T-helper 2 cell treated with Interferon-gamma antibody and Interleukin-4, amounts not matched to agents 5 μg/mL and 100 μg/mL, for 36 hours (primary cell): ENCODE data around the gene IQCK.

Source experiments
- DNase-seq: peaks from one replicate; pipeline ENCODE4 v3.0.0; 2021; ENCODE audit warnings: low spot score
- H3K27ac Mint-ChIP-seq: one replicate; pipeline ENCODE4 v1.8.0; 2021; ENCODE audit warnings: mild to moderate bottlenecking, mixed read lengths
- H3K27me3 Mint-ChIP-seq: one replicate; pipeline ENCODE4 v1.8.0; 2021; ENCODE audit warnings: low read depth, mixed read lengths
- H3K36me3 Mint-ChIP-seq: one replicate; pipeline ENCODE4 v1.8.0; 2021; ENCODE audit warnings: low read depth, mixed read lengths
- H3K4me1 Mint-ChIP-seq: one replicate; pipeline ENCODE4 v1.8.0; 2021; ENCODE audit warnings: low read depth, mixed read lengths
- H3K4me3 Mint-ChIP-seq: one replicate; pipeline ENCODE4 v1.8.0; 2022; ENCODE audit warnings: mild to moderate bottlenecking, moderate library complexity, mixed read lengths
- H3K9me3 Mint-ChIP-seq: one replicate; pipeline ENCODE4 v1.8.0; 2021; ENCODE audit warnings: mixed read lengths

Gene IQCK

DNA sequence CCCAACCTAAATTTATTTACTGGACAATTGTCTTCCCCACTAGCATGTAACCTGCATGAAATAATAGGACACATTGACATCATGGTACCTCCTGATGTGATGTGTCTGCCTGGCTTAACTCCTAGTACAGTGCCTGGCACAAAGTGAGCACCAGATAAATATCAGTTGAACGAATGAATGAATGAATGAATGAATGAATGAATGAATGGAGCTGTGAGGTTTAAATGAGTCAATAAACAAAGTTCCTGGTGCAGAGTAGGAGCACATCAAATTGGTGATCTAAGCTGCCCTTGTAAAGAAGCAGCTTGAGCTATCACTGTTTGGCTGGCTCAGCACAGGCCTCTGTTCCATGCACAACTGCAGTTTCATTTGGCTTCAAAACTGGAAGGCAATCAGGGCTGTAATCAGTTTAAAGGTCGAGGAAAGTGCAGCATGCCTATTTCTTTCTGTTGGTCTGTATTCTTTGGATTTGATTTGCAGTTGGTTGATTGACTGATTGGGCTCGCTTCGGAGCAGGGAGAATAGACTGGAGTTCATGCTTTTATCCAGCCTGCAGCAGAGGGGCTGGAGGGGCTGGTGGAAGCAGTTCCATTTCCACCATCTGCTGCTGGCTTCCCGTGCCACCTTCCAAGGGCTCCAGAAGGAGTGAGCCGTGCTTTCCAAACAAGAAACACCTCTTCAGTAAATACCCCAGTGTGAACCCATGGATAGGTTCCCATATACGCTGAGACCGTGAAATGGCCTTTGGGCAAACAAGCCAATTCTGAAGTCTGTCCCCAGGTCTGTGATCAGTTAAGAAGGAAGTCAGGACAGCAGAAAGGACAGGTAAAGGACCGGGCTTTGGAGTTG is 112.0 kb downstream of the IQCK start:
- Mint-ChIP-seq H3K4me3 (no peak overlapping the region), H3K4me1 (no peaks in the 10 kb centered on the region), H3K36me3 (no peaks in the 10 kb centered on the region), H3K9me3 (no peaks in the 10 kb centered on the region), H3K27me3 (no peaks in the 10 kb centered on the region), H3K27ac (no peak overlapping the region)
- no peak for DNase-seq

DNA sequence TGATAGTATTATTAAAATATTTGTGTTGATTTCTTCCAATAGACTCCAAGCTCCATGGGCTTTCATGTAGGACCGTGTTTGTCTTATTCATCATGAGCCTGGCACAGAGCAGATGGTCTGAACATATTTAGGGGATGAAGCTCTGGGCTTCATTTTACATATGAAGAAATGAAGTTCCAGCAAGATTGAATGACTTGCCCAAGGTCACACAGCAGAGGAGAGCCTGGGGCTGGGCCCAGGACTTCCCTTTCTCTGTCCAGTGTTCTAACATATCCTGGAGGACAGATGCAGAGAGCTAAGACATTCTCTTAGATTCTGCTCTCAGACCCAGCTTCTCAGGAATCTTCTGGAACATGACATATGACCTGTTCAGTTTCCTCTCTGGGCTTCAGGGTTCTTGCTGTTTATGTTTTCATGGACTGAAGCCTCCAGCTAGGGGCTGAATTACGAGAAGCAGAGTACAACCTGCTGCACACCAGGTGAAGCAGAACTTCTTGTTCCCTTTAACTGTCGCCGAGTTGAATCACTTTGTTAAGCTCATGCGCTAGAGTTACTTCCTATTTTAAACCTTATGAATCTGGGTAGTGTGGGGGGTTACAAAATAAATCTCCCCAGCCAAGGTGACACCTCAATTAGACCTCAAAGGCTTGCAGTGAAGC is 113.0 kb downstream of the IQCK start:
- Mint-ChIP-seq H3K36me3 (no peaks in the 10 kb centered on the region), H3K27me3 (no peaks in the 10 kb centered on the region), H3K27ac (no peak overlapping the region)

DNA sequence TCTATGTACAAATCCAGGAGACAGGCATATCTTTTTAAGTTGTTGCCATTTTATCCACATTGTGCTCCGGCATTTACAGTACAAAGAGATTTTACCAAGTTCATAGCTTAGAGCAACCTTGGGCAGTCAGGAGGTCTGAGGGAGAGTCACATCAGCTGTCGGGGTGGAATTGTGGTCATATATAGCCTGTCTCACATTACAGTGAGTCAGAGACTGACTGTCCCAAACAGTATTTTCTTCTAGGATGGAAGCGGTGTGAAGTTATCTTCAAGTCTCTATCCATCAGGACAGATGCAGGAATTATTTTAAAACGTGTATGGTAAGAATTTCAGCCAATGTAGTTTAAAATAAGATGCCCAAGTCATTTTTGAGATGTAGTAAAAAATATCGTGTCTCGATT is 113.6 kb downstream of the IQCK start:
- no peak for DNase-seq
- H3K27me3 Mint-ChIP-seq: no peaks in the 10 kb centered on the region
- H3K36me3 Mint-ChIP-seq: no peaks in the 10 kb centered on the region
- H3K4me3 Mint-ChIP-seq: no peak overlapping the region
- H3K9me3 Mint-ChIP-seq: no peaks in the 10 kb centered on the region
- no peaks in the 10 kb centered on the region for H3K4me1 Mint-ChIP-seq
- no peak overlapping the region for H3K27ac Mint-ChIP-seq

More for the DNA sequence above, 113.0 kb downstream of the IQCK start:
- H3K4me1 Mint-ChIP-seq: no peaks in the 10 kb centered on the region
- DNase-seq: no peak
- H3K9me3 Mint-ChIP-seq: no peaks in the 10 kb centered on the region
- no peak overlapping the region for H3K4me3 Mint-ChIP-seq

DNA sequence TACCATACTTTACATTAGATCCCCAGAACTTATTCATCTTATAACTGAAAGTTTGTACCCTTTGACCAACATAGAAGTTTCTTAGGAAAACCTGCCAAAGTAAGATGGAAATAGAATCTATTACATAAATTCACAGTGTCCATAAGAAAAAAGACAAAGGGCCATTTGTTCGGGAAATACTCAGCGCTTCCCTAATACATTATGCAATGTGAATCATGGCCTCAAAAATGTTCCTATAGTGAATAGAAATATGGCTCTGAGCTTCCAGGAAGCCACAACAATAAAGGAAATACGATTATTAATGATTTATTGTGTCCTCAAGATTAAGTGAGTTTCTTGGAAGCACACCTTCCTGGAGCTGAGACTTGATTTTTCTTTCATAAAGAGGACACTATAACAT is 115.1 kb downstream of the IQCK start:
- H3K4me3 Mint-ChIP-seq: no peak overlapping the region
- no peaks in the 10 kb centered on the region for H3K36me3 Mint-ChIP-seq
- H3K4me1 Mint-ChIP-seq: no peaks in the 10 kb centered on the region
- H3K27me3 Mint-ChIP-seq: no peaks in the 10 kb centered on the region
- no peak for DNase-seq
- H3K9me3 Mint-ChIP-seq: no peaks in the 10 kb centered on the region
- no peak overlapping the region for H3K27ac Mint-ChIP-seq

DNA sequence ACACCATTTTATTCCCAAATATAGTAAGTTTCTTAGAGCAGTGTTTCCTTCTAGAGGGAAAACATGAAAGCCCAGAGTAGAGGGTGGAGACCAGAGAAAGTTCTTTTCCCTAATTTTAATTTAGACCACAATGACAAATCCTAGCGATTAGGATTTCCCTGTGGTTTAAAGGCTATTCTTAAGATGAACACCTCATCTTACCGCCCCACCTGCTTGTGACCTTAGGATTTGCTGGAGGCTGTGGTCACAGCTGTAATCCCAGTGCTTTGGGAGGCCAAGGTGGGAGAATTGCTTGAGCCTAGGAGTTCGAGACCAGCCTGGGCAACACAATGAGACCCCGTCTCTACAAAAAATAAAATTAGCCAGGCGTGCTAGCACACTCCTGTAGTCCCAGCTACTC is 115.5 kb downstream of the IQCK start:
- Mint-ChIP-seq H3K36me3 (no peaks in the 10 kb centered on the region), H3K4me3 (no peak overlapping the region), H3K27me3 (no peaks in the 10 kb centered on the region), H3K4me1 (no peaks in the 10 kb centered on the region), H3K27ac (no peak overlapping the region), H3K9me3 (no peaks in the 10 kb centered on the region)
- no peak for DNase-seq

DNA sequence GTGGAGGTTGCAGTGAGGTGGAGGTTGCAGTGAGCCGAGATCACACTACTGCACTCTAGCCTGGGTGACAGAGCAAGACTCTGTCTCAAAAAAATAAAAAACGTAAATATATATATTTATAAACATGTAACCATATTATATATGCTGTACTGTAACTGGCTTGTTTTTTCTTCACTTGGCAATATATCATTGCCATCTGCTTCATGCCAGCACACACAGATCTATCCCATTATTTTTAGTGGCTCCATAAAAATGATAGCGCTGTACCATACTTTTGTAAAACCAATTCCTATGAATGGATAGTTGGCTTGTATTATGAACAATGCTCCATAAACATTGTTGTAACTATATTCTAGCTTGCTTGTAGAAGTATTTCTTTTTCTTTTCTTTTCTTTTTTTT is 117.1 kb downstream of the IQCK start:
- Mint-ChIP-seq H3K4me3 (no peak overlapping the region), H3K36me3 (no peaks in the 10 kb centered on the region), H3K27me3 (no peaks in the 10 kb centered on the region), H3K9me3 (no peaks in the 10 kb centered on the region), H3K27ac (no peak overlapping the region), H3K4me1 (no peaks in the 10 kb centered on the region)
- no peak for DNase-seq

DNA sequence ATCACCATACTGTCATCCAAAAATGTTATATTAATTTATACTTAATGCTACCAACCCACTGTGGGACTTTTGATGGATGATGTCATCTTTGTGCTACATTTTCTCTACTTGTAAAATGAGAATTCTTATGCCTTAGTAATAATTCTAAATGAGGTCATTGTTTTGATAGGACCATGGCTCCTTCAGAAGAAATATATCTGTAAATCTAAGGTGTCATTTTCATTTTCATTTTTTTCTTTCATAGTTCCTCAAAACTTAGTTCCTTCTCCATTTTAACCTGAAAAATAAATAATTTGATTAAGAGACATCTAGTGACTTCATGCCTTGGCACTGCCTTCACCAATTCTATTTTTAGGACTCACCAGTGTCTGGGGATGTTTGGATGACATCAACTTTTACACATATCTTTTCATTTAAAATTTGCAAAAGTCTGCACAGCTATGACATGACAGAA is 117.9 kb downstream of the IQCK start:
- Mint-ChIP-seq H3K4me3 (no peak overlapping the region), H3K27me3 (no peaks in the 10 kb centered on the region), H3K27ac (no peak overlapping the region), H3K9me3 (no peaks in the 10 kb centered on the region), H3K36me3 (no peaks in the 10 kb centered on the region), H3K4me1 (no peaks in the 10 kb centered on the region)
- DNase-seq: no peak

DNA sequence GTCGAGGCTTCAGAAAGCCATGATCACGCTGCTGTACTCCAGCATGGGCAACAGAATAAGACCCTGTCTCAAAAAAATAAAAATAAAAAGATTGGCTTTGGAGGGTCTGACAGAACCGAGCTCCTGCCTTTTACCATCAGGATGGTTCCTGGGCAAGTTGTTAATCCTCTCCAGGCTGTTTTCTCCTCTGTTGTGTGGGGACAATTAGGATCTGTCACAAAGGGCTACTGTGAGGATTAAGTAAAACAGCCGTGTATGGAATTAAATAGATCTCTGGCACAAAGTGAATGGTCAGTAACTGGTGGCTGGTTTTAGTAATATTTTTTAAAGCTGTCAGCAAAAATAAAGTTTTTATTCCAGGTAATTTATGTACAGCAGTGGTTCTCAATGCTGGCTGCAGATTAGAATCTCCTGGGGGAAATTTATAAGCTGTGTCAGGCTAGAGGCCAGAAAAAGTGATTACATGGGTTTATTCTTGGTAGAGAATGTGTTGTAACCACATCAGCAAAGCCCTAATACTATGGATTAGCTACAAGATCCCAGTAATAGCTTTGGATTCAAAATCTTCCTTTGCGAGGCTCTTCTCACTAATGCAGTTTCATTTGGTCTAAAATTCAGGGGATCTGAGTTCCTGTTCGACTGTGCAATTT is 119.4 kb downstream of the IQCK start:
- no peaks in the 10 kb centered on the region for H3K36me3 Mint-ChIP-seq

DNA sequence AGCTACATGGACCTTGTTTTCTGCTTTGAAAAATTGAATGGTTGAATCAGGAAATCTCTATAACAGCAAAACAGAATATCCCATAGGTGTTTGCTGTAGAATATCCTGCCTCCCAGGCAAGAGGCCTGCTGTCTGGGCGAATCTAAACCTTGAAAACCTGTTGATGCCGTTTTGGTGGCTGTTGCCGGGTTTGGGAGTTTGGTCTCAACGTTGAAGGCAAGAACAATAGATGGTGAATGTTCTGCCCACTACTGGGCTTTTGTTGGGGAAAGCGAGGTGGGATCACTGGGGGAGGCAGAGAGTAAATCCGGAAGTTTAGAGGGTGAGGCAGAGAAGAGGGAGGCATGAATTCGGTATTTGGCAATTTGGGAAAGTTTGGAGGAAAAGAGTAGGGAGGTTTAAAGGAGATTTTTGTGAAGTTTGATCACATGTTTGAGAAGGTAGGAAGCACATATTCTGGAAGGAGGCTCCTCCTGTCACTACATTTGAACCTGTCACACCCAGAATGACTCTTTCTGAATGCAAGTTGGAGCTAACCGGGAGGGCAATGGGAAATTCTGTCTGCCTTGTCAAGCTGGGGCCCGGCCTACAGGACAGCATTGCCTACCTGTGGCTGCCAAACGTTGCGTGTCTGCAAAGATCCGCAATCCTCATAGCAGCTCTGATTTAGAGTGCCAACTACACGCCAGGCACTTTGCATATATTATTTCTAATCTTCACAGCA is 120.1 kb downstream of the IQCK start:
- Mint-ChIP-seq H3K27me3 (peaks cover 1% of the 10 kb centered on the region), H3K27ac (no peak overlapping the region), H3K9me3 (no peaks in the 10 kb centered on the region), H3K4me3 (no peak overlapping the region), H3K4me1 (no peaks in the 10 kb centered on the region), H3K36me3 (no peaks in the 10 kb centered on the region)
- no peak for DNase-seq

More for the DNA sequence above, 119.4 kb downstream of the IQCK start:
- Mint-ChIP-seq H3K27ac (no peak overlapping the region), H3K4me3 (no peak overlapping the region), H3K4me1 (no peaks in the 10 kb centered on the region), H3K9me3 (no peaks in the 10 kb centered on the region), H3K27me3 (no peaks in the 10 kb centered on the region)
- no peak for DNase-seq

DNA sequence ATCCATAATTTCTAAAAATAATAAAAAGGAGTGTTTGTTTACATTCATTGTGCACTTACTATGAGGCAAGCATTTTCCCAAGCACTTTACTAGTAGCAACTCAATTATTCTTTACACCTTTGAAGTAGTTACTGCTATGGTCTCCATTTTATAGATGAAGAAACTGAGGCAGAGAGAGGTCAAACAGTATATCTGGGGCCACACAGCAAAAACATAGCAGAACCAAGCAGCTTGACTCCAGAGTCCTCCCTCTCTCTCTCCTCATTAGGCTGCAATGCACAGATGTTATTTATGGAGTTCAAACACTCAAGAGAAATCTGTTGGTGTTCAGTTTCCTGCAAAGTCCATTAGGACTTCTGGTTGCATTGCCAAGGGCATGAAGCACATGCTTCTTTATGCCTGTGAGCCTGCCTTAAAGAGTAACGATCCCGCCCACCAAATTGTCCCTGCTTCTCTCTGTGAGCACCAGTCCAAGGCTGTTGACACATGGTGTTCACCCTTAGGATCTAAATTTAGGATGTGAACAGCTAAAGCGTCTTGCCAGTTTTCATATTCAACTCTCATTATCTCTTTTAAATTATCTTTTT is 122.5 kb downstream of the IQCK start:
- H3K27ac Mint-ChIP-seq: no peak overlapping the region
- H3K4me3 Mint-ChIP-seq: no peak overlapping the region
- no peaks in the 10 kb centered on the region for H3K36me3 Mint-ChIP-seq
- no peaks in the 10 kb centered on the region for H3K9me3 Mint-ChIP-seq
- DNase-seq: no peak
- no peaks in the 10 kb centered on the region for H3K4me1 Mint-ChIP-seq
- peaks cover 3% of the 10 kb centered on the region for H3K27me3 Mint-ChIP-seq

DNA sequence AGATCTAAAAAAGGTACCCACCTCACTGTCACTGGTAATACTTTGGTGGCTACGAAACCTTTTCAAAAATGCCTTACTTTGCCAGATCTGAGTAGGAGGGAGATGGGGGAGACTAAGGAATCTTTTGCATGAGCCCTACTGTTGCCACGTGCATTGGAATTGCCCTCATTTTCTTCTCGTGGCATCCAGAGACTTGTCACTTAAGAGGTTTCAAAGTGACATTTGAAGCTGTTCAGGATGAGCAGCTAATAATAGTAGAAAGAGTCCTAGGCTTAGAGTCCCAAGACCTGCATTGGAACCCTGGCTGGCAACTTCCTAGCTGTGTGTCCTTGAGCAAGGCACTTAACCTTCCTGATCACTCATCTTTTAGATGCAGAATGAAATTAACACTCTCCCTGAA is 123.1 kb downstream of the IQCK start:
- no peak for DNase-seq
- no peaks in the 10 kb centered on the region for H3K4me1 Mint-ChIP-seq
- H3K4me3 Mint-ChIP-seq: no peak overlapping the region
- H3K27ac Mint-ChIP-seq: no peak overlapping the region
- H3K9me3 Mint-ChIP-seq: no peaks in the 10 kb centered on the region
- no peaks in the 10 kb centered on the region for H3K36me3 Mint-ChIP-seq
- H3K27me3 Mint-ChIP-seq: peaks cover 3% of the 10 kb centered on the region

DNA sequence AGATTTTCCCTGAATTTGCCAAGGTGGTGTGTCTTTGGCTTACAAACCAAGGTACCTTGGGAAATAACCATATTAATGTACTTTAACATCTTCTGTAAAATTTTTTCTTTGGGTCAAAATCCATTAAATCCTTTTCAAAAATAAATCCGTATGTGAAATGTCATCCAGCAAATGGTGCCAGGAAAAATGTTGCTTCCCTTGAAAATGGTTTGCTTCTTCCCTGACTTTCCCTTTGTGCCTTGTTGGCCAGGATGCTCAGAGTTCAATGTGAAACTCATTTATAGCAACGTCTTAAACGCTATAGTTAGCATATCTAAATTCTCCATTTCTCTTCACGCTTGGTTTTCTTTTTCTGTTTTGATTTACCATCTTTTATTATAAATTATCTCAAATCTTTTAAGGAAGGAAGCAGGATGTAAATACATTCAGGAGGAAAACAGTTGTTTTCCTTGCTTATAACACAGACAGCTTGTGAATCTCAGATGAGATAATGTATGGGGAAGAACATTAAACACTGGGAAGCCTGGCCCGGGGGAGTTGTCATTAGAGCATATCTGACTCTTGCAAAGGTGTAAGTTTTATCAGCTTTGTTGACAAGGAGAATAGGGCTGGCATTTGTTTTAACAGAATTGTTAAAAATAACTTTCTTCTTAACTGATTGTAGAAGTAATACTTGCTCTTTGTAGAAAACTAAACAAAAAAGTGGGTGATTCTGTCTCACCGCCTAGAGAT is 124.5 kb downstream of the IQCK start:
- no peaks in the 10 kb centered on the region for H3K9me3 Mint-ChIP-seq
- no peak overlapping the region for H3K4me3 Mint-ChIP-seq
- no peaks in the 10 kb centered on the region for H3K36me3 Mint-ChIP-seq
- no peak overlapping the region for H3K27ac Mint-ChIP-seq
- H3K4me1 Mint-ChIP-seq: no peaks in the 10 kb centered on the region
- no peak for DNase-seq
- H3K27me3 Mint-ChIP-seq: peaks cover 3% of the 10 kb centered on the region

DNA sequence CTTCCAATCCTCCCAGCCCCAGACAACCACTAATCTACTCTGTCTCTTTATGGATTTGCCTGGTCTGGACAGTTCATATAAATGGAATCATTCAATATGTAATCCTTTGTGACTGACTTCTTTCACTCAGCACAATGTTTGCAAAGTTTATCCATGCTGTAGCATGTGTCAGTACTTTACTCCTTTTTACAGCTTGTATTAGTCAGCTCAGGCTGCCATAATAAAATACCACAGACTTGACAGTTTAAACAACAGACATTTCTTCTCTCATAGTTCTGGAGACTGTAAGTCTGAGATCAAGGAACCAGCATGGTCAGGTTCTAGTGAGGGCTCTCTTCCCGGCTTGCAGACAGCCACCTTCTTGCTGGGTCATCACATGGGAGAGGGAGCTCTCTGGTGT is 125.3 kb downstream of the IQCK start:
- Mint-ChIP-seq H3K4me1 (no peaks in the 10 kb centered on the region), H3K9me3 (no peaks in the 10 kb centered on the region), H3K27me3 (peaks cover 3% of the 10 kb centered on the region), H3K36me3 (no peaks in the 10 kb centered on the region), H3K4me3 (no peak overlapping the region), H3K27ac (no peak overlapping the region)
- DNase-seq: no peak
